ENCODE results near the gene ATP7A. TPM values are rescaled to one million over a fixed set of nuclear protein-coding genes. Genes with fewer than 3 reads are reported as not detected.

Gene ATP7A
- total RNA-seq, 2 experiments from 2014 or later = 4.7 to 7.2 TPM

- CTCF ChIA-PET (ENCODE audit: unreplicated experiment) = no interaction called here
- BruUV-seq (replicated peaks) = no TSS peak
- no peak for DNase-seq (ENCODE audit: low spot score)
- peak overlapping the region; percentile 67; the same call in 1 of the 2 replicates for H3K4me2 ChIP-seq (ENCODE audit: low read length)
- no peaks in the 10 kb centered on the region for H3K9me3 ChIP-seq (ENCODE audit: low read length)
- peaks cover 7% of the 10 kb centered on the region for H3K36me3 ChIP-seq (ENCODE audit: insufficient read depth, low read length)
- H3K4me3 ChIP-seq (ENCODE audit: low read depth, low read length, poor library complexity, severe bottlenecking) = no peak overlapping the region
- H3K79me2 ChIP-seq (ENCODE audit: insufficient read depth, low read depth, low read length) = peaks cover 58% of the 10 kb centered on the region
- H4K20me1 ChIP-seq (ENCODE audit: insufficient read depth, low read length) = no peaks in the 10 kb centered on the region
- POLR2A ChIA-PET = no interaction called here
- intact Hi-C loops (cut with micrococcal nuclease; ENCODE audit: unreplicated experiment) = loop anchor here (10.0 kb wide), 2 partner anchors 108 to 1748 kb away; partner anchors contain the start of gene ATRX
- TF ChIP-seq, protein P1, sequence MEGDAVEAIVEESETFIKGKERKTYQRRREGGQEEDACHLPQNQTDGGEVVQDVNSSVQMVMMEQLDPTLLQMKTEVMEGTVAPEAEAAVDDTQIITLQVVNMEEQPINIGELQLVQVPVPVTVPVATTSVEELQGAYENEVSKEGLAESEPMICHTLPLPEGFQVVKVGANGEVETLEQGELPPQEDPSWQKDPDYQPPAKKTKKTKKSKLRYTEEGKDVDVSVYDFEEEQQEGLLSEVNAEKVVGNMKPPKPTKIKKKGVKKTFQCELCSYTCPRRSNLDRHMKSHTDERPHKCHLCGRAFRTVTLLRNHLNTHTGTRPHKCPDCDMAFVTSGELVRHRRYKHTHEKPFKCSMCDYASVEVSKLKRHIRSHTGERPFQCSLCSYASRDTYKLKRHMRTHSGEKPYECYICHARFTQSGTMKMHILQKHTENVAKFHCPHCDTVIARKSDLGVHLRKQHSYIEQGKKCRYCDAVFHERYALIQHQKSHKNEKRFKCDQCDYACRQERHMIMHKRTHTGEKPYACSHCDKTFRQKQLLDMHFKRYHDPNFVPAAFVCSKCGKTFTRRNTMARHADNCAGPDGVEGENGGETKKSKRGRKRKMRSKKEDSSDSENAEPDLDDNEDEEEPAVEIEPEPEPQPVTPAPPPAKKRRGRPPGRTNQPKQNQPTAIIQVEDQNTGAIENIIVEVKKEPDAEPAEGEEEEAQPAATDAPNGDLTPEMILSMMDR (conservative IDR thresholded peaks at IDR 0.05; ENCODE audit: low read length) = no peak
- TF ChIP-seq EZH2phosphoT487 (IDR thresholded peaks at IDR 0.05; ENCODE audit: borderline replicate concordance, low read depth, low read length) = no peak
- no peaks in the 10 kb centered on the region for H3K9me2 ChIP-seq (ENCODE audit: insufficient read depth, low read length)
- H3K4me1 ChIP-seq (ENCODE audit: insufficient read depth, low read length, poor library complexity, severe bottlenecking) = peaks cover 9% of the 10 kb centered on the region
- H3K27ac ChIP-seq (ENCODE audit: low read depth, low read length, poor library complexity, severe bottlenecking) = no peak overlapping the region
- no peak overlapping the region for H2AFZ ChIP-seq (ENCODE audit: low read length)
Observed at GRCh38 chrX:77892887-77893286, 17.6 kb upstream of the ATP7A start.

DNA sequence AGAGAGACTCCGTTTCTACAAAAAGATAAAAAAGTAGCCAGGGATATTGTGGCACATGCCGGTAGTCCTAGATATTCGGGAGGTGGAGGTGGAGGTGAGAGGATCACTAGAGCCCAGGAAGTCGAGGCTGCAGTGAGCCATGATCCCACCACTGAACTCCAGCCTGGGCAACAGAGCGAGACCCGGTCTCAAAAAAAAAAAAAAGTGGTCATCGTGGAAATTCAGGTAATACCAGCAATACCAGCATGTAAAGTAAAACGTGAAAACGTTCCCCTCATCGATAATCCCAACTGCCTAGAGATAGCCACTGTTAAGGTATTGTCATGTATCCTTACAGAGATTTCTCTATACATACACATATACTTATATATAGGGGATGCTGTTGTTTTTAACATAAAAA lies 16.8 kb upstream of the ATP7A start:
- Histone ChIP-seq H4K20me1 (ENCODE audit: insufficient read depth, low read length) (no peaks in the 10 kb centered on the region), H3K79me2 (ENCODE audit: insufficient read depth, low read depth, low read length) (peaks cover 52% of the 10 kb centered on the region), H3K4me3 (ENCODE audit: low read depth, low read length, poor library complexity, severe bottlenecking) (peak overlapping the region; percentile 87), H3K27ac (ENCODE audit: low read depth, low read length, poor library complexity, severe bottlenecking) (no peak overlapping the region), H3K4me2 (ENCODE audit: low read length) (peak overlapping the region; percentile 67), H3K9me2 (ENCODE audit: insufficient read depth, low read length) (no peaks in the 10 kb centered on the region), H3K9me3 (ENCODE audit: low read length) (no peaks in the 10 kb centered on the region), H3K4me1 (ENCODE audit: insufficient read depth, low read length, poor library complexity, severe bottlenecking) (peaks cover 9% of the 10 kb centered on the region), H3K36me3 (ENCODE audit: insufficient read depth, low read length) (peaks cover 7% of the 10 kb centered on the region), H2AFZ (ENCODE audit: low read length) (no peak overlapping the region)
- BruUV-seq (replicated peaks) = no TSS peak
- ChIA-PET POLR2A (interaction anchor here (0.9 to 1.7 kb wide), 4 partner anchors 10 to 463 kb away, joined by 3 to 6 read pairs (median 4); no protein-coding TSS in a partner anchor), CTCF (ENCODE audit: unreplicated experiment) (no interaction called here)
- DNase-seq (ENCODE audit: low spot score) = no peak
- TF ChIP-seq EZH2phosphoT487 (IDR thresholded peaks at IDR 0.05; ENCODE audit: borderline replicate concordance, low read depth, low read length) = no peak
- TF ChIP-seq, protein P1 (conservative IDR thresholded peaks at IDR 0.05; ENCODE audit: low read length) = no peak
- intact Hi-C loops (cut with micrococcal nuclease; ENCODE audit: unreplicated experiment) = loop anchor here (10.0 kb wide), 2 partner anchors 109 to 1749 kb away; partner anchors contain the start of gene ATRX
